Lung (tissue), 12 donors: ENCODE results near the gene WASF2. TPM values are rescaled to one million over a fixed set of nuclear protein-coding genes. Genes with fewer than 3 reads are reported as not detected.

Experiments used
- ATAC-seq: fragments of 200-7000 bp; cut with Tn5 transposase; one replicate; pipeline ENCODE4 v1.9.1; 2020; ENCODE audit warnings: moderate number of reproducible peaks; ENCODE audit not compliant: insufficient read depth, low FRiP score
- DNase-seq, 3 donors: peaks; one replicate each; pipeline ENCODE4 v3.0.0-alpha.2; 2013 to 2017
- H3K27ac ChIP-seq, 2 donors: one replicate each; pipeline ENCODE4 v1.5.1; 2013; ENCODE audit warnings: mild to moderate bottlenecking in 2 of 2, moderate library complexity in 2 of 2, control low read depth in 1 of 2, inconsistent platforms in 1 of 2, low read depth in 1 of 2, low read length in 1 of 2
- H3K27me3 ChIP-seq, 3 donors: one replicate each; pipeline ENCODE4 v1.5.1; 2013; ENCODE audit warnings: low read length in 2 of 3; ENCODE audit not compliant: control insufficient read depth in 3 of 3, insufficient read depth in 3 of 3
- H3K36me3 ChIP-seq, 4 donors: one replicate each; pipeline ENCODE4 v1.5.1; 2013; ENCODE audit warnings: low read length in 4 of 4, mild to moderate bottlenecking in 1 of 4, moderate library complexity in 1 of 4; ENCODE audit not compliant: control insufficient read depth in 4 of 4, insufficient read depth in 4 of 4
- H3K4me1 ChIP-seq, 5 donors: one replicate each; pipeline ENCODE4 v1.5.1; 2013; ENCODE audit warnings: low read length in 5 of 5, mild to moderate bottlenecking in 2 of 5, moderate library complexity in 1 of 5; ENCODE audit not compliant: control insufficient read depth in 5 of 5, insufficient read depth in 5 of 5
- H3K4me3 ChIP-seq: one replicate; pipeline ENCODE4 v1.5.1; 2013; ENCODE audit warnings: mild to moderate bottlenecking, control low read depth, moderate library complexity
- H3K9ac ChIP-seq, 2 donors: one replicate each; pipeline ENCODE4 v1.5.1; 2013; ENCODE audit warnings: low read length in 2 of 2, control low read depth in 1 of 2; ENCODE audit not compliant: insufficient read depth in 1 of 2
- H3K9me3 ChIP-seq, 4 donors: one replicate each; pipeline ENCODE4 v1.5.1; 2013; ENCODE audit warnings: low read length in 3 of 4, mild to moderate bottlenecking in 1 of 4, moderate library complexity in 1 of 4; ENCODE audit not compliant: control insufficient read depth in 4 of 4, insufficient read depth in 3 of 4
- WGBS, 2 donors: extraction: QIAGEN DNeasy Blood & Tissue Kit; methylation state at CpG; one replicate each; pipeline ENCODE4 v1.1.7; 2013; 5-methylcytosine and 5-hydroxymethylcytosine counted together
- polyA plus RNA-seq, 2 donors: library from polyadenylated mRNA; stranded (reverse); fragments of 200-250 nt; gene quantifications; one replicate each; pipeline ENCODE4 v1.2.1, GENCODE V29; 2013
- total RNA-seq, 2 donors: library from RNA; depleted of rRNA in 1 of 2; stranded (reverse); fragments of >200 nt in 1 of 2; gene quantifications; one replicate each; pipeline ENCODE4 v1.2.1, GENCODE V29; 2014 to 2021
- TF ChIP-seq, protein P1 (sequence below): IDR thresholded peaks from 2 replicates; pipeline ENCODE4 v1.5.1; 2012; ENCODE audit warnings: mild to moderate bottlenecking; ENCODE audit errors: control extremely low read depth, extremely low read depth
- donor health status: control.
- donor health status: control.
- donor health status: Bipolar disorder and iron deficiency.
- donor health status: healthy.
- donor health status: DM: yes; HTN: yes; CAD: no.

The WASF2 gene
- total and polyA plus RNA-seq, 4 donors = 27.3 to 136 (median 49.5) TPM

DNA sequence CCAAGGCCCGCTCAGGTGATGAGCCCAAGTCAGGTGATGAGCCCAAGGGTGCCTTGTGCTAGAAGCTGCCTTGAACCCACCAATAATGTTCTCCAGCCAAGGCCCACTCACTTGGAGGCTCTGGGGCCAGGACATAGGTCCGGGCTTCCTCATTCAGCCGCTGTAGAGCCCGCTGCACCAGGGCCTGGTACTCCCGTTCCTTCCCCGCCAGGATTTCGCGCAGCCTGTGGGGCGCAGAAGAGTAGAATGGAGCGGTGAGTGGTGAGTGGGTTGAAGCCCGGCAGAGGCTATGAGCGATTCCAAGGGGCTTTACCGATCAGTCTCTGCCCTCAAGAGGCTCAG is 133.7 kb downstream of the WASF2 start:
- Histone ChIP-seq H3K27me3 (peaks cover 0 to 2% (median 0%) of the 10 kb centered on the region in 3 donors), H3K9ac (no peak overlapping the region), H3K27ac (no peak overlapping the region), H3K36me3 (peaks cover 0 to 67% (median 5%) of the 10 kb centered on the region in 4 donors), H3K4me1 (peaks cover 0 to 6% (median 3%) of the 10 kb centered on the region in 5 donors), H3K9me3 (no peaks in the 10 kb centered on the region), H3K4me3 (no peak overlapping the region)
- DNase-seq = no peak
- TF ChIP-seq, protein P1, sequence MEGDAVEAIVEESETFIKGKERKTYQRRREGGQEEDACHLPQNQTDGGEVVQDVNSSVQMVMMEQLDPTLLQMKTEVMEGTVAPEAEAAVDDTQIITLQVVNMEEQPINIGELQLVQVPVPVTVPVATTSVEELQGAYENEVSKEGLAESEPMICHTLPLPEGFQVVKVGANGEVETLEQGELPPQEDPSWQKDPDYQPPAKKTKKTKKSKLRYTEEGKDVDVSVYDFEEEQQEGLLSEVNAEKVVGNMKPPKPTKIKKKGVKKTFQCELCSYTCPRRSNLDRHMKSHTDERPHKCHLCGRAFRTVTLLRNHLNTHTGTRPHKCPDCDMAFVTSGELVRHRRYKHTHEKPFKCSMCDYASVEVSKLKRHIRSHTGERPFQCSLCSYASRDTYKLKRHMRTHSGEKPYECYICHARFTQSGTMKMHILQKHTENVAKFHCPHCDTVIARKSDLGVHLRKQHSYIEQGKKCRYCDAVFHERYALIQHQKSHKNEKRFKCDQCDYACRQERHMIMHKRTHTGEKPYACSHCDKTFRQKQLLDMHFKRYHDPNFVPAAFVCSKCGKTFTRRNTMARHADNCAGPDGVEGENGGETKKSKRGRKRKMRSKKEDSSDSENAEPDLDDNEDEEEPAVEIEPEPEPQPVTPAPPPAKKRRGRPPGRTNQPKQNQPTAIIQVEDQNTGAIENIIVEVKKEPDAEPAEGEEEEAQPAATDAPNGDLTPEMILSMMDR = no peak
- 88 to 91% methylated on average over 13 of the region's 13 CpGs for WGBS, 2 donors
- ATAC-seq = no peak

DNA sequence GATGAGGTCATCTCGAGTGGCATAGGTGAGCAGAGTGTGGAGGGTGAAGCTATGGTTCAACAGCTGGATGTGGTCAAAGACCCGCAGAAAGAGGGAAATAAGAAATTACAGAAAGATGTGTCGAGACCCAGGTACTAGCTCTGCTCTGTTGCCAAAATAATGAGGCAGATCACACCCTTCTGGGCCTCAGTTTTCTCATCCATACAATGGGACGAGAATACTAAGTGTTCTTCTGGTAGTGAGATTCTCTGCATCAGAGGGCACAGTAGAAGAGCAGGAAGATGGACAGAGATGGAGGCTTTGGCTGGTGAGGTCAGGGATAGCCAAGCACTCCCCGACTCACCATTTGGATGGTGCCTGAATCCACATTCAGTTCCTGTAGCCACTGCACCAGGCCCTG is 134.3 kb downstream of the WASF2 start:
- no peak overlapping the region for H3K27ac ChIP-seq
- peaks cover 0 to 62% (median 5%) of the 10 kb centered on the region in 4 donors for H3K36me3 ChIP-seq
- no peak overlapping the region for H3K9ac ChIP-seq
- H3K4me3 ChIP-seq = no peak overlapping the region
- DNase-seq = no peak
- H3K27me3 ChIP-seq = peaks cover 0 to 3% (median 2%) of the 10 kb centered on the region in 3 donors
- peaks cover 0 to 12% (median 3%) of the 10 kb centered on the region in 5 donors for H3K4me1 ChIP-seq
- WGBS, 2 donors = 85 to 88% methylated on average over 5 of the region's 5 CpGs
- TF ChIP-seq, protein P1 = no peak
- ATAC-seq = no peak
- H3K9me3 ChIP-seq = no peaks in the 10 kb centered on the region

Other genes starting within 250 kb of the WASF2 start
- gene TMEM222, start 168.0 kb downstream of the WASF2 start, total RNA-seq = 10 to 100 TPM; 25.2 to 46.8 TPM
- gene TMEM222, start 168.0 kb downstream of the WASF2 start, polyA plus RNA-seq = 10 to 100 TPM; 50.1 to 51.5 TPM
- gene SYTL1, start 148.1 kb downstream of the WASF2 start, total RNA-seq = 10 to 100 TPM; 10.5 to 58.0 TPM
- 10 to 100 TPM; 27.7 to 41.6 TPM for gene SYTL1, start 148.1 kb downstream of the WASF2 start, polyA plus RNA-seq
- gene MAP3K6, start 123.2 kb downstream of the WASF2 start, total RNA-seq = 10 to 100 TPM; 17.0 to 96.6 TPM
- 10 to 100 TPM; 53.1 to 72.5 TPM for gene MAP3K6, start 123.2 kb downstream of the WASF2 start, polyA plus RNA-seq
- 100 to 1,000 TPM in 1 of 2 donors, 10 to 100 TPM in 1; 36.6 to 611 TPM for gene FCN3, start 115.3 kb downstream of the WASF2 start, total RNA-seq
- 100 to 1,000 TPM; 452 to 489 TPM for gene FCN3, start 115.3 kb downstream of the WASF2 start, polyA plus RNA-seq
- gene CD164L2, start 106.8 kb downstream of the WASF2 start, total RNA-seq = 10 to 100 TPM in 1 of 2 donors, 1 to 10 TPM in 1; 6.3 to 19.8 TPM
- gene CD164L2, start 106.8 kb downstream of the WASF2 start, polyA plus RNA-seq = 10 to 100 TPM in 1 of 2 donors, 1 to 10 TPM in 1; 6.8 to 11.0 TPM
- gene GPR3, start 97.5 kb downstream of the WASF2 start, total RNA-seq = under 1 TPM; 0.51 to 0.58 TPM
- 1 to 10 TPM; 1.3 to 1.8 TPM for gene GPR3, start 97.5 kb downstream of the WASF2 start, polyA plus RNA-seq
- gene AHDC1, start 114.0 kb upstream of the WASF2 start, total RNA-seq = 10 to 100 TPM; 31.8 to 37.9 TPM
- gene AHDC1, start 114.0 kb upstream of the WASF2 start, polyA plus RNA-seq = 10 to 100 TPM; 10.3 to 11.8 TPM
- gene FGR, start 145.0 kb upstream of the WASF2 start, total RNA-seq = 100 to 1,000 TPM in 1 of 2 donors, 10 to 100 TPM in 1; 26.6 to 108 TPM
- gene FGR, start 145.0 kb upstream of the WASF2 start, polyA plus RNA-seq = 100 to 1,000 TPM; 113 to 403 TPM
- gene IFI6, start 182.0 kb upstream of the WASF2 start, total RNA-seq = 100 to 1,000 TPM in 1 of 2 donors, 10 to 100 TPM in 1; 36.0 to 129 TPM
- gene IFI6, start 182.0 kb upstream of the WASF2 start, polyA plus RNA-seq = 100 to 1,000 TPM; 110 to 383 TPM
- gene FAM76A, start 235.8 kb upstream of the WASF2 start, total RNA-seq = 10 to 100 TPM; 18.1 to 19.4 TPM
- gene FAM76A, start 235.8 kb upstream of the WASF2 start, polyA plus RNA-seq = 1 to 10 TPM; 4.3 to 8.2 TPM